ENCODE measurements around the gene TNFSF11. TPM values are rescaled to one million over a fixed set of nuclear protein-coding genes. Genes with fewer than 3 reads are reported as not detected.

Gene TNFSF11
- total RNA-seq, 2 experiments from 2014 or later: 2.5 to 2.6 TPM

GRCh38 chr13:42612021-42612765, 38.2 kb downstream of the TNFSF11 start:
- DNase-seq: no peak
- no peak for ATAC-seq
- H3K27me3 Mint-ChIP-seq: peaks cover 4% of the 10 kb centered on the region
- H3K4me3 Mint-ChIP-seq: no peak overlapping the region
- ChIA-PET CTCF (no interaction called here), POLR2A (interaction anchor here (0.6 kb wide), 1 partner anchor 265 kb away, joined by 4 read pairs; no protein-coding TSS in a partner anchor)
- no peak overlapping the region for H3K27ac Mint-ChIP-seq
- intact Hi-C loops (cut with DNase I, micrococcal nuclease): no loop called here
- no peaks in the 10 kb centered on the region for H3K36me3 Mint-ChIP-seq (ENCODE audit: low read depth)
- no peaks in the 10 kb centered on the region for H3K9me3 Mint-ChIP-seq (ENCODE audit: low read depth)
- H3K4me1 Mint-ChIP-seq: no peaks in the 10 kb centered on the region

DNA sequence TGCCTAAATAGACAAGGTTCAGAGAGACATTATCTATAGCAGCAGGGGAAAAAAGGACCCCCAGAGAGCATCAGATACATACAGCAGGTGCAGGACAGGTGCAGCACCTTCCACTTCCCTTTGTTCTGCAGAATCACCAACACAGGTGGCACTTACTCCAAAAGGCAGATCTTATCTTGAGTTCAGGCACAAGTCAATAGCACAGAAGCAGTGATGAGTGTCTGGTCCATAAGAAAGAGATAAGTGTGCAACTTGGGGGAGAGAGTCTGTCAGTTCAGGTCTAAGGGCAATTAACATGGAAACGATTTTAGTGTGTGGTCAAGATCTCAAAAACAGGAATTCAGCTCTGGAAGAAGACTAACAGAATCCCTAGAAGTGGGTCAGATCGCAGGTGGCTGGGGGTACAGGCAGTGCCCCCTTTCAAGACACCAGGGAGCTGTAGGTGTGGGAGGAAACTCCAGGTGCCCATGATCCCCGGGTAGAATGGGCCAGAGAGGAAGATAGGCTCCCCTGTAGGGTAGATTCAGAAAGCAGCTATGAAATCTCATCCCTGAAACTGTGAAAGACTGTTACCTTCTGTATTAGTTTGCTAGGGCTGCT, 40.6 kb downstream of the TNFSF11 start:
- Mint-ChIP-seq H3K4me1 (no peaks in the 10 kb centered on the region), H3K9me3 (ENCODE audit: low read depth) (no peaks in the 10 kb centered on the region), H3K27ac (no peak overlapping the region), H3K4me3 (no peak overlapping the region), H3K36me3 (ENCODE audit: low read depth) (no peaks in the 10 kb centered on the region), H3K27me3 (peaks cover 2% of the 10 kb centered on the region)
- no peak for DNase-seq
- no peak for ATAC-seq
- ChIA-PET POLR2A (no interaction called here), CTCF (interaction anchor here (0.7 to 1.8 kb wide), 3 partner anchors 19 to 1382 kb away, joined by 3 to 5 read pairs (median 4); no protein-coding TSS in a partner anchor)
- intact Hi-C loops (cut with DNase I, micrococcal nuclease): no loop called here

GRCh38 chr13:42615691-42616090, 41.7 kb downstream of the TNFSF11 start:
- H3K27me3 Mint-ChIP-seq: peaks cover 2% of the 10 kb centered on the region
- no peaks in the 10 kb centered on the region for H3K9me3 Mint-ChIP-seq (ENCODE audit: low read depth)
- ChIA-PET CTCF (interaction anchor here (0.6 to 0.7 kb wide), 2 partner anchors 36 to 1356 kb away, joined by 3 read pairs; no protein-coding TSS in a partner anchor), POLR2A (no interaction called here)
- no peak for ATAC-seq
- H3K27ac Mint-ChIP-seq: no peak overlapping the region
- no peaks in the 10 kb centered on the region for H3K36me3 Mint-ChIP-seq (ENCODE audit: low read depth)
- no peaks in the 10 kb centered on the region for H3K4me1 Mint-ChIP-seq
- intact Hi-C loops (cut with DNase I, micrococcal nuclease): no loop called here
- no peak overlapping the region for H3K4me3 Mint-ChIP-seq
- DNase-seq: no peak

DNA sequence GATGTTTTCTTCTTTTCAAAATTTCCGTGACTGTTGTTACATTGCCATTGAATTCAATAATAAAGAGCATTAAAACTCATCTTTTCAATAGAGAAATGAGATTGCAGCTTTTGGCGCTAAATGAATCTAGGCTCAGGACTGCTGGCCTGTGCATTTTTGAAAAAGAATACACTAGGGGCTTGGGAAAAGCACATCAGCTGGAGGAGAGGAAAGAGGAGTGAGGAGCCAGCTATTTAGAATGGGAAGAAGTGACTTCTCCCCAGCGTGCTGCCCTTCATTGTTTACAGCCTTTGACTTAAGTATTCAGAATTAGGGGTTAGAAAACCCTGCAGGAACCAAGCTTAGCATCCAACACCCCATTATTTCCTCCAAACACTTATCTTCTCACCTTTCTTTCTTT, 43.3 kb downstream of the TNFSF11 start:
- Mint-ChIP-seq H3K27me3 (peaks cover 2% of the 10 kb centered on the region), H3K27ac (no peak overlapping the region), H3K4me3 (no peak overlapping the region), H3K36me3 (ENCODE audit: low read depth) (no peaks in the 10 kb centered on the region), H3K4me1 (no peaks in the 10 kb centered on the region), H3K9me3 (ENCODE audit: low read depth) (no peaks in the 10 kb centered on the region)
- ChIA-PET CTCF (interaction anchor here (0.7 to 0.8 kb wide), 2 partner anchors 238 to 795 kb away, joined by 3 to 5 read pairs; no protein-coding TSS in a partner anchor), POLR2A (no interaction called here)
- DNase-seq: no peak
- ATAC-seq: no peak
- intact Hi-C loops (cut with DNase I, micrococcal nuclease): no loop called here

DNA sequence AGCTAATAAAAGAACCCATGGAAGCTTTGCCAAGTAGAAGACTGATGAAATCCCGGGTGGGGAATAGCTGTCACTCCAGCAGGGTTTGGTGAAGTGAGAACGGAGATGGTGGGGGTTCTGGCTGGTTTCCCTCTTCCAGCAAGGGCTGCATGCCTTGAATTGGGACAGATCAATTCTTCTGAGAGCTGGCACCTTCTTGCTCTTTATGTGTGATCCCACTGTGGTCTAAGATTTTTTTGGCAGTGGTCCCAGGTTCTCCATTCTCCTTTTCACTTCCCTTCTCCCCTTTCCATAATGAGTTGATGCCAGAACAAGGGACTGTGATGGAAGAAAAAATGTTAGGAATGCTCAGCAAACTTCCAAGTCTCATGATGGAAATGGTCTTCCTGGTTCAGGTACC, 50.0 kb downstream of the TNFSF11 start:
- POLR2A ChIA-PET: no interaction called here
- H3K9me3 Mint-ChIP-seq (ENCODE audit: low read depth): no peaks in the 10 kb centered on the region
- H3K4me1 Mint-ChIP-seq: no peaks in the 10 kb centered on the region
- intact Hi-C loops (cut with DNase I, micrococcal nuclease): no loop called here
- no peak for DNase-seq
- no peaks in the 10 kb centered on the region for H3K36me3 Mint-ChIP-seq (ENCODE audit: low read depth)
- H3K27ac Mint-ChIP-seq: no peak overlapping the region
- no peak for ATAC-seq
- H3K27me3 Mint-ChIP-seq: no peaks in the 10 kb centered on the region
- CTCF ChIA-PET: interaction anchor here (0.6 kb wide), 1 partner anchor 99 kb away, joined by 3 read pairs; no protein-coding TSS in a partner anchor
- no peak overlapping the region for H3K4me3 Mint-ChIP-seq

DNA sequence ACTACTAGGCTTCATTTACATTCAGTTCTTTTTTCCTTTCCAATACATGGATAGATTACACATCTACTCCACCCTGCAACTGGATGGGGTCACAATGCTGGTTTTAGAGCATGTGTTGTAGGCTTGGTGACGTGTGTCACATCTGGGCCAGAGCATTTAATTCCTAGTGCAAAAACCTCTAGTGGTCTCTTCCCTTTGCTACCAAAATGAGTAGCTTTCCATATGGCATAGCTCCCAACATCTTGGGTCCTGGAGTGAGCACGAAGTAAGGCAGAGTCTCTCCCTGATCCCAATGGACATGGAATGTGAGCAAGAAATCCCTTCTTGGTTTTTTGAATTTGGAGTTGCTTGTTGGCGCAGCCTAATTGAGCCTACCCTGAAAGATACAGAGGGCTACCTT, 51.7 kb downstream of the TNFSF11 start:
- no peaks in the 10 kb centered on the region for H3K36me3 Mint-ChIP-seq (ENCODE audit: low read depth)
- ChIA-PET CTCF (interaction anchor here (1.2 kb wide), 1 partner anchor 31 kb away, joined by 4 read pairs; no protein-coding TSS in a partner anchor), POLR2A (no interaction called here)
- no peaks in the 10 kb centered on the region for H3K9me3 Mint-ChIP-seq (ENCODE audit: low read depth)
- intact Hi-C loops (cut with DNase I, micrococcal nuclease): no loop called here
- ATAC-seq: no peak
- no peak for DNase-seq
- no peaks in the 10 kb centered on the region for H3K27me3 Mint-ChIP-seq
- H3K27ac Mint-ChIP-seq: no peak overlapping the region
- no peak overlapping the region for H3K4me3 Mint-ChIP-seq
- H3K4me1 Mint-ChIP-seq: no peaks in the 10 kb centered on the region

DNA sequence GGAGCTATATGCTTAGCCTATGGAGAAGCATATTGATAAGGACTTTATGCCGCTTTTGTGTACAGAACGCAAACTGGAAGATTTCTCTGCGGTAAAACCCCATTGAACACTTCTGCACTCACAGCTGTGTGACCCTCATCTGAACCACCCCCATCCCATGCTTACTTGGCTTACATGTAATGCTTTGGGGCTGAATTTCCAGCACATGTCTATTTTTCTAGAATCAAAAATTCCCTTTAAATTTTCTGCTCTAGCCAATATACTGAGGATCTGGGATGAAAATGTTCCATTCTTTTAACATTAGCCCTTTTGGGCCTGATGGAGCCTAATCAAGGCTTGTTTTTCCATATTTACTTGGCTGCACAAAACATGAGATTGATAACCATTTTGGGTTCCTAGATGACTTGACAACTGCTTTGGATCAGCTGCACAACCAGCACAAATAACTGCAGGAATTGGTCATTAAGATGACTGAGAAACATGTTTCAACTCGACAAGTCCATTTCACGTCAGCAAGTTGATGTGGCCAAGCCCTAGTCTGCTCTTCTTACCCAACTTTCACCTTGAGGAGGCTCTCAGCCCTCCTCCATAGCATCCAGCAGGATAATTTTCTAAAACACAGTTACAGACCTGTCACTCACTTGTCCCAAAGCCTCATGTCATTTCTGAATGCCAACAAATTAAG, 52.4 kb downstream of the TNFSF11 start:
- ChIA-PET POLR2A (no interaction called here), CTCF (interaction anchor here (1.2 kb wide), 1 partner anchor 31 kb away, joined by 4 read pairs; no protein-coding TSS in a partner anchor)
- no peaks in the 10 kb centered on the region for H3K4me1 Mint-ChIP-seq
- H3K27ac Mint-ChIP-seq: no peak overlapping the region
- no peaks in the 10 kb centered on the region for H3K9me3 Mint-ChIP-seq (ENCODE audit: low read depth)
- intact Hi-C loops (cut with DNase I, micrococcal nuclease): no loop called here
- no peaks in the 10 kb centered on the region for H3K36me3 Mint-ChIP-seq (ENCODE audit: low read depth)
- DNase-seq (no peak), ATAC-seq (no peak)
- H3K4me3 Mint-ChIP-seq: no peak overlapping the region
- H3K27me3 Mint-ChIP-seq: no peaks in the 10 kb centered on the region

GRCh38 chr13:42628666-42629065, 54.7 kb downstream of the TNFSF11 start:
- POLR2A ChIA-PET: no interaction called here
- H3K36me3 Mint-ChIP-seq (ENCODE audit: low read depth): no peaks in the 10 kb centered on the region
- ATAC-seq (no peak), DNase-seq (no peak)
- H3K4me3 Mint-ChIP-seq: no peak overlapping the region
- H3K27ac Mint-ChIP-seq: no peak overlapping the region
- H3K27me3 Mint-ChIP-seq: no peaks in the 10 kb centered on the region
- intact Hi-C loops (cut with DNase I, micrococcal nuclease): no loop called here
- H3K4me1 Mint-ChIP-seq: no peaks in the 10 kb centered on the region
- no peaks in the 10 kb centered on the region for H3K9me3 Mint-ChIP-seq (ENCODE audit: low read depth)
- CTCF ChIA-PET: no interaction called here

GRCh38 chr13:42631181-42631580, 57.2 kb downstream of the TNFSF11 start:
- H3K27me3 Mint-ChIP-seq: peaks cover 2% of the 10 kb centered on the region
- H3K27ac Mint-ChIP-seq: no peak overlapping the region
- intact Hi-C loops (cut with DNase I, micrococcal nuclease): no loop called here

GRCh38 chr13:42633495-42633894, 59.5 kb downstream of the TNFSF11 start:
- DNase-seq (no peak), ATAC-seq (no peak)
- no peaks in the 10 kb centered on the region for H3K36me3 Mint-ChIP-seq (ENCODE audit: low read depth)
- CTCF ChIA-PET: interaction anchor here (0.6 kb wide), 1 partner anchor 331 kb away, joined by 4 read pairs; no protein-coding TSS in a partner anchor
- peaks cover 2% of the 10 kb centered on the region for H3K27me3 Mint-ChIP-seq
- no peaks in the 10 kb centered on the region for H3K4me1 Mint-ChIP-seq
- H3K9me3 Mint-ChIP-seq (ENCODE audit: low read depth): no peaks in the 10 kb centered on the region
- H3K27ac Mint-ChIP-seq: no peak overlapping the region
- intact Hi-C loops (cut with DNase I, micrococcal nuclease): no loop called here
- POLR2A ChIA-PET: no interaction called here
- no peak overlapping the region for H3K4me3 Mint-ChIP-seq

More at GRCh38 chr13:42631181-42631580, 57.2 kb downstream of the TNFSF11 start:
- no peak for ATAC-seq
- no peaks in the 10 kb centered on the region for H3K36me3 Mint-ChIP-seq (ENCODE audit: low read depth)
- no peaks in the 10 kb centered on the region for H3K9me3 Mint-ChIP-seq (ENCODE audit: low read depth)
- POLR2A ChIA-PET: no interaction called here
- CTCF ChIA-PET: no interaction called here
- DNase-seq: no peak
- H3K4me1 Mint-ChIP-seq: no peaks in the 10 kb centered on the region
- H3K4me3 Mint-ChIP-seq: no peak overlapping the region

- H3K4me1 Mint-ChIP-seq: no peaks in the 10 kb centered on the region
- no peaks in the 10 kb centered on the region for H3K36me3 Mint-ChIP-seq (ENCODE audit: low read depth)
- ChIA-PET CTCF (no interaction called here), POLR2A (no interaction called here)
- H3K27ac Mint-ChIP-seq: no peak overlapping the region
- intact Hi-C loops (cut with DNase I, micrococcal nuclease): no loop called here
- ATAC-seq (no peak), DNase-seq (no peak)
- H3K27me3 Mint-ChIP-seq: peaks cover 7% of the 10 kb centered on the region
- no peak overlapping the region for H3K4me3 Mint-ChIP-seq
- no peaks in the 10 kb centered on the region for H3K9me3 Mint-ChIP-seq (ENCODE audit: low read depth)
Observed at GRCh38 chr13:42638101-42638500, 64.1 kb downstream of the TNFSF11 start.

- DNase-seq: no peak
- Mint-ChIP-seq H3K4me1 (no peaks in the 10 kb centered on the region), H3K9me3 (ENCODE audit: low read depth) (no peaks in the 10 kb centered on the region), H3K27ac (no peak overlapping the region), H3K36me3 (ENCODE audit: low read depth) (no peaks in the 10 kb centered on the region), H3K27me3 (peaks cover 7% of the 10 kb centered on the region), H3K4me3 (no peak overlapping the region)
- ChIA-PET POLR2A (no interaction called here), CTCF (no interaction called here)
- no peak for ATAC-seq
- intact Hi-C loops (cut with DNase I, micrococcal nuclease): no loop called here
Observed at GRCh38 chr13:42638886-42639285, 64.9 kb downstream of the TNFSF11 start.
